A673 (cell line): ENCODE results near the gene PEX1. TPM values are rescaled to one million over a fixed set of nuclear protein-coding genes. Genes with fewer than 3 reads are reported as not detected.

Experiments used
- BruUV-seq: library from RNA; stranded (reverse); fragments of 400-500 nt; replicated peaks from 2 replicates; lab custom pipeline; 2021; lab: Mats Ljungman, UMichigan
- CTCF ChIA-PET: fragments of 300-600 bp; sonication (Branson Sonifier 250); formaldehyde crosslinking; loops from one replicate; lab custom pipeline; 2022; ENCODE audit warnings: antibody characterized with exemption; lab: Charles Lee
- POLR2A ChIA-PET: fragments of 300-600 bp; sonication (Branson Sonifier 250); formaldehyde crosslinking; loops from one replicate; lab custom pipeline; 2022; ENCODE audit warnings: antibody characterized with exemption; ENCODE audit not compliant: low non-redundant PET; lab: Charles Lee
- DNase-seq: peaks from one replicate; pipeline ENCODE4 v3.0.0-alpha.2; 2015; ENCODE audit warnings: low spot score
- H3K27ac ChIP-seq: fragments of 200-600 bp; sonication (generic); 2 replicates; pipeline ENCODE4 v1.5.1; 2016; ENCODE audit warnings: mixed run types, low read depth, mild to moderate bottlenecking, mixed read lengths, antibody characterized with exemption, low read length; ENCODE audit not compliant: poor library complexity, severe bottlenecking
- H3K27me3 ChIP-seq: fragments of 200-600 bp; sonication (generic); replicated peaks from 2 replicates; pipeline ENCODE4 v1.6.1; 2017; ENCODE audit warnings: mixed run types, low read depth, mild to moderate bottlenecking, mixed read lengths, antibody characterized with exemption, low read length; ENCODE audit not compliant: insufficient read depth, poor library complexity
- H3K36me3 ChIP-seq: fragments of 200-600 bp; sonication (generic); 2 replicates; pipeline ENCODE4 v1.6.1; 2016; ENCODE audit warnings: mixed run types, mild to moderate bottlenecking, mixed read lengths, antibody characterized with exemption, low read length; ENCODE audit not compliant: insufficient read depth, poor library complexity, severe bottlenecking
- H3K4me1 ChIP-seq: fragments of 200-600 bp; sonication (generic); 2 replicates; pipeline ENCODE4 v1.6.1; 2017; ENCODE audit warnings: mixed run types, mild to moderate bottlenecking, mixed read lengths, antibody characterized with exemption, low read length; ENCODE audit not compliant: insufficient read depth, poor library complexity, severe bottlenecking
- H3K4me3 ChIP-seq: fragments of 200-600 bp; sonication (generic); 2 replicates; pipeline ENCODE4 v1.5.1; 2016; ENCODE audit warnings: low read depth, mixed run types, mild to moderate bottlenecking, mixed read lengths, low read length; ENCODE audit not compliant: poor library complexity, severe bottlenecking
- H3K9me3 ChIP-seq: fragments of 200-600 bp; sonication (generic); 2 replicates; pipeline ENCODE4 v1.6.1; 2016; ENCODE audit warnings: mixed run types, low read depth, mild to moderate bottlenecking, mixed read lengths, antibody characterized with exemption, low read length; ENCODE audit not compliant: poor library complexity, severe bottlenecking
- EZH2 ChIP-seq: fragments of 200-600 bp; sonication (generic); IDR thresholded peaks from 2 replicates; pipeline ENCODE4 v1.6.1; 2017; ENCODE audit warnings: borderline replicate concordance, low read depth, mild to moderate bottlenecking, mixed read lengths, antibody characterized with exemption, low read length; ENCODE audit not compliant: poor library complexity, severe bottlenecking
- intact Hi-C: fragments of 100-400 bp; cut with micrococcal nuclease; formaldehyde crosslinking; loops from one replicate; pipeline ENCODE4 v1.10.0; 2022; ENCODE audit not compliant: unreplicated experiment
- total RNA-seq: library from RNA; stranded (reverse); gene quantifications from 2 replicates; pipeline ENCODE4 v1.2.3, GENCODE V29; 2021
- TF ChIP-seq, protein P1 (sequence below): fragments of 300-800, 200-600 bp; sonication (generic); conservative IDR thresholded peaks from 2 replicates; pipeline ENCODE4 v1.5.1; 2017; ENCODE audit warnings: low read depth, mild to moderate bottlenecking, antibody characterized with exemption, low read length, moderate library complexity, mixed read lengths

The PEX1 gene
- total RNA-seq, 1 experiment from 2014 or later = 9.0 TPM

DNA sequence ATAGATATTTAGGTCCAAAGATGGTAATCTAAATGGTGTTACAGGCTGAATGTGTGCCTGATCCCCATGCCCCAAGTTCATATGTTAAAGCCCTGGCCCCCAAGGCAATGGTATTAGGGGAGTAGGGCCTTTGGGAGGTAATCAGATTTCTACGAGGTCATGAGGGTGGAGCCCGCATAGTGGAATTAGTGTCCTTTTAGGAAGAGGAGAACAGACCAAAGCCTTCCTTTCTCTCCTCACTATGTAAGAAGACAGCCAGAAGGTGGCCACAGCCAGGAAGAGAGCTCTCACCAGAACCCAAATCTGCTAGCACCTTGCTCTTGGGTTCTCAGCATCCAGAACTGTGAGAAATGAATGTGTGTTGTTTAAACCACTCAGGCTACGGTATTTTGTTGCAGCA, 65.8 kb downstream of the PEX1 start:
- TF ChIP-seq, protein P1, sequence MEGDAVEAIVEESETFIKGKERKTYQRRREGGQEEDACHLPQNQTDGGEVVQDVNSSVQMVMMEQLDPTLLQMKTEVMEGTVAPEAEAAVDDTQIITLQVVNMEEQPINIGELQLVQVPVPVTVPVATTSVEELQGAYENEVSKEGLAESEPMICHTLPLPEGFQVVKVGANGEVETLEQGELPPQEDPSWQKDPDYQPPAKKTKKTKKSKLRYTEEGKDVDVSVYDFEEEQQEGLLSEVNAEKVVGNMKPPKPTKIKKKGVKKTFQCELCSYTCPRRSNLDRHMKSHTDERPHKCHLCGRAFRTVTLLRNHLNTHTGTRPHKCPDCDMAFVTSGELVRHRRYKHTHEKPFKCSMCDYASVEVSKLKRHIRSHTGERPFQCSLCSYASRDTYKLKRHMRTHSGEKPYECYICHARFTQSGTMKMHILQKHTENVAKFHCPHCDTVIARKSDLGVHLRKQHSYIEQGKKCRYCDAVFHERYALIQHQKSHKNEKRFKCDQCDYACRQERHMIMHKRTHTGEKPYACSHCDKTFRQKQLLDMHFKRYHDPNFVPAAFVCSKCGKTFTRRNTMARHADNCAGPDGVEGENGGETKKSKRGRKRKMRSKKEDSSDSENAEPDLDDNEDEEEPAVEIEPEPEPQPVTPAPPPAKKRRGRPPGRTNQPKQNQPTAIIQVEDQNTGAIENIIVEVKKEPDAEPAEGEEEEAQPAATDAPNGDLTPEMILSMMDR = no peak
- no peak for TF ChIP-seq EZH2
- Histone ChIP-seq H3K4me3 (no peak overlapping the region), H3K27me3 (no peaks in the 10 kb centered on the region), H3K36me3 (no peaks in the 10 kb centered on the region), H3K4me1 (no peaks in the 10 kb centered on the region), H3K27ac (no peak overlapping the region), H3K9me3 (no peaks in the 10 kb centered on the region)
- CTCF ChIA-PET = no interaction called here
- intact Hi-C loops = no loop called here
- POLR2A ChIA-PET = no interaction called here
- DNase-seq = no peak
- BruUV-seq = no TSS peak

DNA sequence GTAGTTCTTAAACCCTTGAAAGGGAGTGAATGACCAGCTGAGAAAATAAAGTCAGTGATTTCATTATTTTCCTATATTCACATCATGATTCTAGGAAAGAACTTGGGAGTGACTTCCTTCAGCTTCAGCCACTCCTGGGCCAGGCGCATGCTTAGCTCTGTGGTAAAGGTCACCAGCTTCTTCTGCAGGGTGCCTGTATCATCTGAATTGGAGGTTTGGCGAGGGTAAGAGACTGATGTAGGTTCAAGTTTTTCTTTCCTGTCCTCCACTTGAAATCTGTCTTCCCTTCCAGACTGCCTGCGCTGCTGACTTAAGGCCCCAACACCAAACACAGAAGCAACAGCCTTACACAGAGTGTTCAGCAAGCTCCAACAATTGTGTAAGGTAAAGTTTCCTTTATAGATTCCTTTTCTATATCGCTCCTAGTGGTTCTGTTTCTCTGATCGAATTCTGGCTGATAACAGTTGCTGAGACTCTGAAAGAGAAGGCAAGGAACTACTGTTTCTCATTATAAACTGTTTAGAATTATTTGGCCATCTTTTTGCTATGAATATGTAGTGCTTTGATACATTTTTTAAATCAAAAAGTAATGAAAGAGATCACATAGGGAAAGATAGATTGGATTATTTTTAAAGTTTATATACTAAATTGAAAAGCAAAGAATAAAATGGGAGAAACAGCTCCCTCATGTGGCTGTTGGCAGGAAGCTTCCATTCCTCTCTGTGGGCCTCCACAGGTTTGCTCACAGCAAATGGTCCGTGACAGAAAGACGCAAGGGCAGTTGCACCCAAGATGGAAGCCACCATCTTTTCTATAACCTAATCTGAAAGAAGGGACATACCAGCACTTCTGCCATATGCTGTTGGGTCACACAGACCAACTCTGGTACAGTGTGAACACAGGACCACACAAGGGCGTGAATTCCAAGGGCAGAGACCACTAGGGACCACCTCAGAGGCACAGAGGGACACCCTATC, 67.0 kb downstream of the PEX1 start:
- Histone ChIP-seq H3K9me3 (no peaks in the 10 kb centered on the region), H3K4me3 (no peak overlapping the region), H3K4me1 (no peaks in the 10 kb centered on the region), H3K36me3 (peaks cover 6% of the 10 kb centered on the region), H3K27me3 (no peaks in the 10 kb centered on the region), H3K27ac (no peak overlapping the region)
- BruUV-seq = no TSS peak
- ChIA-PET POLR2A (no interaction called here), CTCF (interaction anchor here (1.0 to 1.9 kb wide), 2 partner anchors 13 to 148 kb away, joined by 4 to 11 read pairs; no protein-coding TSS in a partner anchor)
- TF ChIP-seq, protein P1 = peak; percentile 90
- TF ChIP-seq EZH2 = no peak
- intact Hi-C loops = no loop called here
- DNase-seq = peak; percentile 63

DNA sequence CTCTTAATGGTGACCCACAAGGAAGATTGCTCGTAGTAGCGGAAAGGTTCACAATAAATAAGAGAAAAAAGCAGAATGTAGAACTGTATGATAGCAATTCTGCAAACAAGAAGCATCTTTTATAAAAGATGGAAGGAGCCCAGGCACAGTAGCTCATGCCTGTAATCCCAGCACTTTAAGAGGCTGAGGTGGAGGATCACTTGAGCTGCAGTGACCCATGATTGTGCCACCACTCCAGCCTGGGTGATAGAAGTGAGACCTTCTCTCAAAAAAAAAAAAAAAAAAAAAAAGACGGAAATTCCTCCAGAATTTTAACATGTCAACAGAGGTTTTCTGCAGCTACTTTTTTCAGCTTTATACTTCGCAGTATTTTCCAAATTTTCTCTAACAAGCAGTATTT, 67.8 kb downstream of the PEX1 start:
- CTCF ChIA-PET = interaction anchor here (1.0 to 1.9 kb wide), 2 partner anchors 12 to 149 kb away, joined by 4 to 11 read pairs; no protein-coding TSS in a partner anchor
- BruUV-seq = no TSS peak
- H3K27ac ChIP-seq = no peak overlapping the region
- peaks cover 14% of the 10 kb centered on the region for H3K36me3 ChIP-seq
- POLR2A ChIA-PET = no interaction called here
- no peaks in the 10 kb centered on the region for H3K4me1 ChIP-seq
- H3K4me3 ChIP-seq = no peak overlapping the region
- no peak for TF ChIP-seq EZH2
- TF ChIP-seq, protein P1 = no peak
- H3K9me3 ChIP-seq = no peaks in the 10 kb centered on the region
- intact Hi-C loops = no loop called here
- H3K27me3 ChIP-seq = no peaks in the 10 kb centered on the region
- no peak for DNase-seq
